ENCODE data around the gene CD248. TPM values are rescaled to one million over a fixed set of nuclear protein-coding genes. Genes with fewer than 3 reads are reported as not detected.
A peak's percentile ranks its signal among the peaks of the same experiment; 100 is the strongest.

The CD248 gene
- total and polyA plus RNA-seq, 11 donors: 6.0 to 33.1 (median 11.8) TPM

DNA sequence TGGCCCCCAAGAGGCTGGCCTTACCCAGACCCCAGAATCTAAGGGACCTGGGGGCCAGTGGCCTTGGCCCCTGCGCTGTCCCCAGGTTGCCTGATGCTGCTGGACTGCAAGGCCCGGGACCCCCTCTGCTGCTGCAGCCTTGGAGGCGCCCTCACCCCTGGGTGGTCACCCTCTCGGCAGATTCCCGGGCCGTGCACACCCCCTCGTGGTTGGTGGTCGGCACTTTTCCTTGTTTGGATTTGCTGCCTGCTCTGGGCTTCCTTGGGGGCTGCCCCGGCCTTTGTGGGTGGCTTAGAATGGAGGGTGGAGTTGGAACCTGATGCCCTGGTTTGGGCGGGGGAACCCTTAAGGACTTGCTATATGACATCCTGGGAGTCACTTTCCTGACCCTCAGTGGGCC lies 14.1 kb upstream of the CD248 start:
- 60 to 70% (median 66%) methylated on average over 10 of the region's 10 CpGs for WGBS, 4 donors
- DNase-seq (peak in 2 of 5 donors; percentile 14 to 48), ATAC-seq (no peak)
- Histone ChIP-seq H3K36me3 (peaks cover 0 to 19% (median 0%) of the 10 kb centered on the region in 9 donors), H3K27ac (no peak overlapping the region), H3K27me3 (no peaks in the 10 kb centered on the region), H3K9me3 (no peaks in the 10 kb centered on the region), H3K4me1 (peaks cover 7 to 46% (median 37%) of the 10 kb centered on the region in 12 donors), H3K4me3 (no peak overlapping the region)
- intact Hi-C loops (cut with DNase I): no loop called here
- TF ChIP-seq, protein P1, sequence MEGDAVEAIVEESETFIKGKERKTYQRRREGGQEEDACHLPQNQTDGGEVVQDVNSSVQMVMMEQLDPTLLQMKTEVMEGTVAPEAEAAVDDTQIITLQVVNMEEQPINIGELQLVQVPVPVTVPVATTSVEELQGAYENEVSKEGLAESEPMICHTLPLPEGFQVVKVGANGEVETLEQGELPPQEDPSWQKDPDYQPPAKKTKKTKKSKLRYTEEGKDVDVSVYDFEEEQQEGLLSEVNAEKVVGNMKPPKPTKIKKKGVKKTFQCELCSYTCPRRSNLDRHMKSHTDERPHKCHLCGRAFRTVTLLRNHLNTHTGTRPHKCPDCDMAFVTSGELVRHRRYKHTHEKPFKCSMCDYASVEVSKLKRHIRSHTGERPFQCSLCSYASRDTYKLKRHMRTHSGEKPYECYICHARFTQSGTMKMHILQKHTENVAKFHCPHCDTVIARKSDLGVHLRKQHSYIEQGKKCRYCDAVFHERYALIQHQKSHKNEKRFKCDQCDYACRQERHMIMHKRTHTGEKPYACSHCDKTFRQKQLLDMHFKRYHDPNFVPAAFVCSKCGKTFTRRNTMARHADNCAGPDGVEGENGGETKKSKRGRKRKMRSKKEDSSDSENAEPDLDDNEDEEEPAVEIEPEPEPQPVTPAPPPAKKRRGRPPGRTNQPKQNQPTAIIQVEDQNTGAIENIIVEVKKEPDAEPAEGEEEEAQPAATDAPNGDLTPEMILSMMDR (IDR thresholded peaks at IDR 0.05): no peak
- no peak for TF ChIP-seq POLR2A (IDR thresholded peaks at IDR 0.05)

DNA sequence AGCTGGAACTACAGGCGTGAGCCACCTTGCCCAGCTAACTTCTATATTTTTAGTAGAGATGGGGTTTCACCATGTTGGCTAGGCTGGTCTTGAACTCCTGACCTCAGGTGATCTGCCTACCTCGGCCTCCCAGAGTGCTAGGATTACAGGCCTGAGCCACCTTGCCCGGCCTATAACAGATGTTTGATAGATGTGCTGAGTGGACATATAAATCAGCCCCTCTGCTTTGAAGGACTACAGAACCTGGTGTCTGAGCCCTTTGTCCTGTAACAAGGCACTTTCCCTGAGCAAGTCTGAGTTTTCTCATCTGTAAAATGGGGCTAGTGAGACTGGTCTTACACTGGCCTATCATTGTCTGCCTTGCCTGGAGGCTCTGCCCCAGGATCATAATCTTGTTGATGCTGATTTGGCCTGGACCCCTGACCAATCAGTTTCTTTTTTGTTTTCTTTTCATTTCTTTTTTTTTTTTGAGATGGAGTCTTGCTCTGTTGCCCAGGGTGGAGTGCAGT lies 12.4 kb upstream of the CD248 start:
- no peak overlapping the region for H3K4me3 ChIP-seq
- H3K4me1 ChIP-seq: peaks cover 4 to 37% (median 32%) of the 10 kb centered on the region in 12 donors
- TF ChIP-seq, protein P1 (IDR thresholded peaks at IDR 0.05): no peak
- TF ChIP-seq POLR2A (IDR thresholded peaks at IDR 0.05): no peak
- no peaks in the 10 kb centered on the region for H3K27me3 ChIP-seq
- intact Hi-C loops (cut with DNase I): loop anchor here in 3 of 10 donors (2.0 to 5.0 kb wide), 3 partner anchors 16 to 58 kb away; no protein-coding TSS in a partner anchor
- WGBS, 4 donors: 92 to 95% (median 92%) methylated on average over 3 of the region's 3 CpGs
- peaks cover 0 to 19% (median 0%) of the 10 kb centered on the region in 9 donors for H3K36me3 ChIP-seq
- DNase-seq (peak in 1 of 5 donors; percentile 14), ATAC-seq (no peak)
- no peaks in the 10 kb centered on the region for H3K9me3 ChIP-seq
- no peak overlapping the region for H3K27ac ChIP-seq

DNA sequence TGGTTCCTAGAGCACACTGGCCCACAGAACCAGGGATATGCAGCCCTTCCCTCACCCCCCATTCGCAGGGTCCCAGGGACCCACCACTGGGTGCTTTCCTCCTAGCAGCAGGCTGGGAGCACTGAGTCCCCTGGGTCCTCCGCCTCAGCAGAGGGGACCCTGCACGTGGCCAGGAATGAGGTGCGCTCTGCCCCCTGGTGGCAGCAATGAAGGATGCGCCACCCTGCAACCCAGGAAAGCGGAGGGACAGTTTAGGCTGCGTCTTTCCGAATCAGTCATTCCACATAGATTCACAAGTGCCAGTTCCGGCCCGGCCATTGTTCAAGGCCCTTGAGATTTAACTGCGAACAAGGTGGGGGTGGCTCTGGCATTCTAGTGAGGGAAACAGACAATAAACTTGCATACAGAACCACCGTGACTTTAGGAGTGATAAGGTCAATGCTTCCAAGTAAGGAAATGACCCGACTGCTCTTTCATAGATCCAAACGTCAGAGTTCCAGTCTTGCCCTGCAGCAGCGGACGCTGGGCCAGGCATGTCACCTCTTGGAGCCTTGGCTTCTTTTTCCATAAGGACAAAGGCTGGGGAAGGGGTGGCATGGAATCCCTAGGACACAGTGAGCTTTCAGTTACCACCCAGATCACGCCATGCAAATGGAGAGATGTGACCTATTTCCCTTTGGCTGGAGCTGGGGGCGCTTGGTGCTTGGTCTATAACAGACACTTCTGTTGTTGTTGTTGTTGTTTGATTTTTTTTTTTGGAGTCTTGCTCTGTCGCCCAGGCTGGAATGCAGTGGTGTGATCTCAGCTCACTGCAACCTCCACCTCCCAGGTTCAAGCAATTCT lies 11.7 kb upstream of the CD248 start:
- peaks cover 4 to 37% (median 32%) of the 10 kb centered on the region in 12 donors for H3K4me1 ChIP-seq
- no peaks in the 10 kb centered on the region for H3K9me3 ChIP-seq
- peak overlapping the region in 5 of 12 donors; percentile 19 to 84 (median 23) for H3K27ac ChIP-seq
- intact Hi-C loops (cut with DNase I): loop anchor here in 8 of 10 donors (1.0 to 5.0 kb wide), 4 partner anchors 16 to 59 kb away; no protein-coding TSS in a partner anchor
- H3K36me3 ChIP-seq: peaks cover 0 to 17% (median 0%) of the 10 kb centered on the region in 9 donors
- no peak for TF ChIP-seq POLR2A (IDR thresholded peaks at IDR 0.05)
- TF ChIP-seq, protein P1 (IDR thresholded peaks at IDR 0.05): peak; percentile 92 to 98 (median 97)
- H3K4me3 ChIP-seq: peak overlapping the region in 6 of 12 donors; percentile 1 to 28 (median 21)
- DNase-seq: peak; percentile 78 to 87 (median 80)
- ATAC-seq: peak; percentile 56 to 79 (median 74)
- H3K27me3 ChIP-seq: no peaks in the 10 kb centered on the region
- WGBS, 4 donors: 9 to 13% (median 11%) methylated on average over 16 to 19 of the region's 19 CpGs

DNA sequence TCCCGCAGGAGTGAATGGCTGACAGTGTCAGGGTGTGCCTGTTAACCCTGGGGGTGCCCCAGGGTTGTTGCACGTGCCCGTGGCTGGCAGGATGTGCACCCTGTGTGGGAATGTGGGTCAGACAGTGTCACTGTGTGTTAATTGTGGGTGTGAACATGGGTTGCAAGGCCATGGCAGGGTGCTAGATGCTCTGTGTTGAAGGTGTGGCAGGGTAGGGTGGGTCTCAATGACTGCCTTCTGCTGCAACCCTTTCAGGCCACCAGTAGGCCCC lies 11.1 kb upstream of the CD248 start:
- peak in 1 of 4 donors; percentile 1 for ATAC-seq
- intact Hi-C loops (cut with DNase I): loop anchor here in 8 of 10 donors (1.0 to 5.0 kb wide), 4 partner anchors 15 to 59 kb away; no protein-coding TSS in a partner anchor
- Histone ChIP-seq H3K27ac (peak overlapping the region in 5 of 12 donors; percentile 19 to 84 (median 64)), H3K36me3 (peaks cover 0 to 12% (median 0%) of the 10 kb centered on the region in 9 donors), H3K9me3 (no peaks in the 10 kb centered on the region), H3K27me3 (no peaks in the 10 kb centered on the region), H3K4me3 (peak overlapping the region in 1 of 12 donors; percentile 17), H3K4me1 (peaks cover 4 to 37% (median 32%) of the 10 kb centered on the region in 12 donors)
- TF ChIP-seq, protein P1 (IDR thresholded peaks at IDR 0.05): no peak
- TF ChIP-seq POLR2A (IDR thresholded peaks at IDR 0.05): peak in 1 of 2 donors; percentile 2
- 54 to 73% (median 65%) methylated on average over 3 of the region's 3 CpGs for WGBS, 4 donors
- DNase-seq: peak in 2 of 5 donors; percentile 23

Data from heart left ventricle (tissue), 16 donors.